ENCODE data around the gene TMEM158. TPM values are rescaled to one million over a fixed set of nuclear protein-coding genes. Genes with fewer than 3 reads are reported as not detected.

TMEM158 gene
- total RNA-seq, 1 experiment from 2014 or later = 7.3 TPM

GRCh38 chr3:45244356-45244755, 18.3 kb upstream of the TMEM158 start:
- no TSS peak for BruUV-seq (replicated peaks)
- Histone ChIP-seq H3K27ac (ENCODE audit: low read length) (no peak overlapping the region), H3K27me3 (ENCODE audit: control insufficient read depth, insufficient read depth, low read length) (no peaks in the 10 kb centered on the region), H3K36me3 (ENCODE audit: control insufficient read depth, insufficient read depth, low read length) (no peaks in the 10 kb centered on the region), H3K4me1 (ENCODE audit: control insufficient read depth, insufficient read depth, low read length) (no peaks in the 10 kb centered on the region), H3K9me3 (ENCODE audit: control insufficient read depth, insufficient read depth, low read depth, low read length) (no peaks in the 10 kb centered on the region), H3K4me3 (ENCODE audit: low read depth in 2 of 2, low read length in 2 of 2) (no peak overlapping the region)
- intact Hi-C loops (cut with micrococcal nuclease; ENCODE audit: unreplicated experiment) = no loop called here
- ATAC-seq = no peak
- TF ChIP-seq, protein P1, sequence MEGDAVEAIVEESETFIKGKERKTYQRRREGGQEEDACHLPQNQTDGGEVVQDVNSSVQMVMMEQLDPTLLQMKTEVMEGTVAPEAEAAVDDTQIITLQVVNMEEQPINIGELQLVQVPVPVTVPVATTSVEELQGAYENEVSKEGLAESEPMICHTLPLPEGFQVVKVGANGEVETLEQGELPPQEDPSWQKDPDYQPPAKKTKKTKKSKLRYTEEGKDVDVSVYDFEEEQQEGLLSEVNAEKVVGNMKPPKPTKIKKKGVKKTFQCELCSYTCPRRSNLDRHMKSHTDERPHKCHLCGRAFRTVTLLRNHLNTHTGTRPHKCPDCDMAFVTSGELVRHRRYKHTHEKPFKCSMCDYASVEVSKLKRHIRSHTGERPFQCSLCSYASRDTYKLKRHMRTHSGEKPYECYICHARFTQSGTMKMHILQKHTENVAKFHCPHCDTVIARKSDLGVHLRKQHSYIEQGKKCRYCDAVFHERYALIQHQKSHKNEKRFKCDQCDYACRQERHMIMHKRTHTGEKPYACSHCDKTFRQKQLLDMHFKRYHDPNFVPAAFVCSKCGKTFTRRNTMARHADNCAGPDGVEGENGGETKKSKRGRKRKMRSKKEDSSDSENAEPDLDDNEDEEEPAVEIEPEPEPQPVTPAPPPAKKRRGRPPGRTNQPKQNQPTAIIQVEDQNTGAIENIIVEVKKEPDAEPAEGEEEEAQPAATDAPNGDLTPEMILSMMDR (IDR thresholded peaks at IDR 0.05) = no peak
- TF ChIP-seq SIN3A (IDR thresholded peaks at IDR 0.05; ENCODE audit: borderline replicate concordance, insufficient read depth, low read depth, low read length) (no peak), POLR2AphosphoS5 (IDR thresholded peaks at IDR 0.05; ENCODE audit: low read depth, low read length) (no peak), TCF7L2 (IDR thresholded peaks at IDR 0.05; ENCODE audit: low read depth, low read length) (no peak)
- TF ChIP-seq, protein P2, sequence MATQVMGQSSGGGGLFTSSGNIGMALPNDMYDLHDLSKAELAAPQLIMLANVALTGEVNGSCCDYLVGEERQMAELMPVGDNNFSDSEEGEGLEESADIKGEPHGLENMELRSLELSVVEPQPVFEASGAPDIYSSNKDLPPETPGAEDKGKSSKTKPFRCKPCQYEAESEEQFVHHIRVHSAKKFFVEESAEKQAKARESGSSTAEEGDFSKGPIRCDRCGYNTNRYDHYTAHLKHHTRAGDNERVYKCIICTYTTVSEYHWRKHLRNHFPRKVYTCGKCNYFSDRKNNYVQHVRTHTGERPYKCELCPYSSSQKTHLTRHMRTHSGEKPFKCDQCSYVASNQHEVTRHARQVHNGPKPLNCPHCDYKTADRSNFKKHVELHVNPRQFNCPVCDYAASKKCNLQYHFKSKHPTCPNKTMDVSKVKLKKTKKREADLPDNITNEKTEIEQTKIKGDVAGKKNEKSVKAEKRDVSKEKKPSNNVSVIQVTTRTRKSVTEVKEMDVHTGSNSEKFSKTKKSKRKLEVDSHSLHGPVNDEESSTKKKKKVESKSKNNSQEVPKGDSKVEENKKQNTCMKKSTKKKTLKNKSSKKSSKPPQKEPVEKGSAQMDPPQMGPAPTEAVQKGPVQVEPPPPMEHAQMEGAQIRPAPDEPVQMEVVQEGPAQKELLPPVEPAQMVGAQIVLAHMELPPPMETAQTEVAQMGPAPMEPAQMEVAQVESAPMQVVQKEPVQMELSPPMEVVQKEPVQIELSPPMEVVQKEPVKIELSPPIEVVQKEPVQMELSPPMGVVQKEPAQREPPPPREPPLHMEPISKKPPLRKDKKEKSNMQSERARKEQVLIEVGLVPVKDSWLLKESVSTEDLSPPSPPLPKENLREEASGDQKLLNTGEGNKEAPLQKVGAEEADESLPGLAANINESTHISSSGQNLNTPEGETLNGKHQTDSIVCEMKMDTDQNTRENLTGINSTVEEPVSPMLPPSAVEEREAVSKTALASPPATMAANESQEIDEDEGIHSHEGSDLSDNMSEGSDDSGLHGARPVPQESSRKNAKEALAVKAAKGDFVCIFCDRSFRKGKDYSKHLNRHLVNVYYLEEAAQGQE (IDR thresholded peaks at IDR 0.05; ENCODE audit: insufficient read depth in 1 of 2, low read depth in 2 of 2, low read length in 1 of 2) = no peak
- in situ Hi-C loops (cut with HindIII; ENCODE audit: low pct_unique_long_range_greater_than_20kb, low sequenced_read_pairs) = no loop called here
- no peak for DNase-seq (ENCODE audit: low read depth, low spot score)
- ChIA-PET POLR2A (no interaction called here), CTCF (no interaction called here)

GRCh38 chr3:45241206-45241605, 15.1 kb upstream of the TMEM158 start:
- ChIA-PET CTCF (no interaction called here), POLR2A (no interaction called here)
- in situ Hi-C loops (cut with HindIII; ENCODE audit: low pct_unique_long_range_greater_than_20kb, low sequenced_read_pairs) (no loop called here), intact Hi-C loops (cut with micrococcal nuclease; ENCODE audit: unreplicated experiment) (no loop called here)
- Histone ChIP-seq H3K27me3 (ENCODE audit: control insufficient read depth, insufficient read depth, low read length) (no peaks in the 10 kb centered on the region), H3K27ac (ENCODE audit: low read length) (no peak overlapping the region), H3K4me3 (ENCODE audit: low read depth in 2 of 2, low read length in 2 of 2) (no peak overlapping the region), H3K4me1 (ENCODE audit: control insufficient read depth, insufficient read depth, low read length) (no peaks in the 10 kb centered on the region), H3K9me3 (ENCODE audit: control insufficient read depth, insufficient read depth, low read depth, low read length) (no peaks in the 10 kb centered on the region), H3K36me3 (ENCODE audit: control insufficient read depth, insufficient read depth, low read length) (no peaks in the 10 kb centered on the region)
- no peak for ATAC-seq
- no TSS peak for BruUV-seq (replicated peaks)
- TF ChIP-seq, protein P1 (IDR thresholded peaks at IDR 0.05) = no peak
- no peak for DNase-seq (ENCODE audit: low read depth, low spot score)

- no peaks in the 10 kb centered on the region for H3K4me1 ChIP-seq (ENCODE audit: control insufficient read depth, insufficient read depth, low read length)
- H3K4me3 ChIP-seq (ENCODE audit: low read depth in 2 of 2, low read length in 2 of 2) = no peak overlapping the region
- ATAC-seq = no peak
- POLR2A ChIA-PET = no interaction called here
- H3K27me3 ChIP-seq (ENCODE audit: control insufficient read depth, insufficient read depth, low read length) = no peaks in the 10 kb centered on the region
- intact Hi-C loops (cut with micrococcal nuclease; ENCODE audit: unreplicated experiment) (no loop called here), in situ Hi-C loops (cut with HindIII; ENCODE audit: low pct_unique_long_range_greater_than_20kb, low sequenced_read_pairs) (no loop called here)
- DNase-seq (ENCODE audit: low read depth, low spot score) = no peak
- no peaks in the 10 kb centered on the region for H3K36me3 ChIP-seq (ENCODE audit: control insufficient read depth, insufficient read depth, low read length)
- CTCF ChIA-PET = no interaction called here
- H3K27ac ChIP-seq (ENCODE audit: low read length) = no peak overlapping the region
- H3K9me3 ChIP-seq (ENCODE audit: control insufficient read depth, insufficient read depth, low read depth, low read length) = no peaks in the 10 kb centered on the region
- TF ChIP-seq, protein P1 (IDR thresholded peaks at IDR 0.05) = no peak
- no peak for TF ChIP-seq SIN3A (IDR thresholded peaks at IDR 0.05; ENCODE audit: borderline replicate concordance, insufficient read depth, low read depth, low read length)
- TF ChIP-seq POLR2AphosphoS5 (IDR thresholded peaks at IDR 0.05; ENCODE audit: low read depth, low read length) = no peak
- TF ChIP-seq TCF7L2 (IDR thresholded peaks at IDR 0.05; ENCODE audit: low read depth, low read length) = no peak
- TF ChIP-seq, protein P2 (IDR thresholded peaks at IDR 0.05; ENCODE audit: insufficient read depth in 1 of 2, low read depth in 2 of 2, low read length in 1 of 2) = no peak
- no TSS peak for BruUV-seq (replicated peaks)
These were observed 14.2 kb upstream of the TMEM158 start for GRCh38 chr3:45240292-45240691.

Measured in Panc1 (cell line).